Gastrocnemius medialis (tissue), 4 donors: ENCODE data around the gene LAMC3. TPM values are rescaled to one million over a fixed set of nuclear protein-coding genes. Genes with fewer than 3 reads are reported as not detected.

ENCODE experiments used
- ATAC-seq, 2 donors: fragments of 150-250 bp; one replicate each; pipeline ENCODE4 v1.9.1; 2016
- DNase-seq, 2 donors: peaks; one replicate each; pipeline ENCODE4 v3.0.0-alpha.2; 2019
- H3K27ac ChIP-seq, 4 donors: fragments of 200-600 bp; sonication (generic); 1 replicate in 1 of 4; 2 replicates in 3 of 4; pipeline ENCODE4 v1.5.1; 2016 to 2018; ENCODE audit warnings: mild to moderate bottlenecking in 2 of 4, moderate library complexity in 1 of 4
- H3K27me3 ChIP-seq, 3 donors: fragments of 200-600 bp; sonication (generic) in 2 of 3; 1 replicate in 1 of 3; 2 replicates in 2 of 3; pipeline versions ENCODE4 v1.5.1 to v1.6.0; 2016 to 2019; ENCODE audit warnings: mild to moderate bottlenecking in 1 of 3, moderate library complexity in 1 of 3
- H3K36me3 ChIP-seq, 2 donors: fragments of 200-600 bp; sonication (generic) in 1 of 2; one replicate each; pipeline ENCODE4 v1.5.1; 2017 to 2018
- H3K4me1 ChIP-seq, 2 donors: fragments of 200-600 bp; sonication (generic) in 1 of 2; one replicate each; pipeline ENCODE4 v1.5.1; 2016 to 2017; ENCODE audit warnings: mild to moderate bottlenecking in 2 of 2
- H3K4me3 ChIP-seq, 4 donors: fragments of 200-600 bp; sonication (generic) in 3 of 4; 1 replicate in 1 of 4; 2 replicates in 3 of 4; pipeline ENCODE4 v1.5.1; 2016 to 2019; ENCODE audit warnings: mild to moderate bottlenecking in 2 of 4
- H3K9me3 ChIP-seq, 3 donors: fragments of 200-600 bp; sonication (generic) in 2 of 3; 1 replicate in 1 of 3; 2 replicates in 2 of 3; pipeline ENCODE4 v1.5.1; 2016 to 2019
- CTCF ChIP-seq, 5 experiments: fragments of 450-650 bp in 3 of 5; fragments of 200-600 bp in 2 of 5; sonication (generic) in 2 of 5; IDR thresholded peaks in 4 of 5; conservative IDR thresholded peaks in 1 of 5; 1 replicate in 4 of 5; 2 replicates in 1 of 5; pipeline ENCODE4 v1.5.1; 2016 to 2019; ENCODE audit warnings: antibody characterized with exemption in 5 of 5, mild to moderate bottlenecking in 3 of 5, moderate library complexity in 3 of 5
- POLR2A ChIP-seq, 2 donors: fragments of 450-650 bp; IDR thresholded peaks; one replicate each; pipeline ENCODE4 v1.6.1; 2017; ENCODE audit warnings: antibody characterized with exemption in 2 of 2, mild to moderate bottlenecking in 2 of 2, moderate library complexity in 2 of 2
- in situ Hi-C, 4 donors: fragments of 200-750 bp; cut with MboI; loops; one replicate each; pipeline versions ENCODE4 v1.15.0 to v1.8.0; 2017; ENCODE audit warnings: low sequenced_read_pairs in 4 of 4
- intact Hi-C: fragments of 100-400 bp; cut with DNase I; formaldehyde crosslinking; loops from one replicate; pipeline ENCODE4 v1.15.1; 2023; ENCODE audit warnings: low total_unique reads
- total RNA-seq, 4 donors: library from RNA; depleted of rRNA; stranded (reverse); fragments of >200 nt; gene quantifications; one replicate each; pipeline versions ENCODE4 v1.1.0 to v1.2.3, GENCODE V29; 2016

Gene LAMC3
- total RNA-seq, 4 donors from 2014 or later: 0.07 to 1.5 (median 0.72) TPM

- H3K4me3 ChIP-seq: no peak overlapping the region
- ATAC-seq (no peak), DNase-seq (no peak)
- H3K4me1 ChIP-seq: no peaks in the 10 kb centered on the region
- H3K9me3 ChIP-seq: no peaks in the 10 kb centered on the region
- no peak for TF ChIP-seq CTCF (IDR thresholded peaks at IDR 0.05 in 4 of 5, conservative IDR thresholded peaks at IDR 0.05 in 1 of 5)
- no peak for TF ChIP-seq POLR2A (IDR thresholded peaks at IDR 0.05)
- H3K27ac ChIP-seq: no peak overlapping the region
- in situ Hi-C loops (no loop called here), intact Hi-C loops (no loop called here)
- peaks cover 0 to 4% (median 3%) of the 10 kb centered on the region in 3 donors for H3K27me3 ChIP-seq
- H3K36me3 ChIP-seq: no peaks in the 10 kb centered on the region
Observed at GRCh38 chr9:131053896-131054295, 44.9 kb downstream of the LAMC3 start.

GRCh38 chr9:131056781-131057506, 48.0 kb downstream of the LAMC3 start:
- no peaks in the 10 kb centered on the region for H3K4me1 ChIP-seq
- peaks cover 0 to 4% (median under 1%) of the 10 kb centered on the region in 3 donors for H3K27me3 ChIP-seq
- no peak overlapping the region for H3K4me3 ChIP-seq
- H3K9me3 ChIP-seq: no peaks in the 10 kb centered on the region
- TF ChIP-seq POLR2A (IDR thresholded peaks at IDR 0.05) (no peak), CTCF (IDR thresholded peaks at IDR 0.05 in 4 of 5, conservative IDR thresholded peaks at IDR 0.05 in 1 of 5) (no peak)
- ATAC-seq (no peak), DNase-seq (no peak)
- in situ Hi-C loops: no loop called here
- H3K36me3 ChIP-seq: no peaks in the 10 kb centered on the region
- no peak overlapping the region for H3K27ac ChIP-seq
- intact Hi-C loops: loop anchor here (2.0 kb wide), 1 partner anchor 278 kb away; no protein-coding TSS in a partner anchor

- no peaks in the 10 kb centered on the region for H3K4me1 ChIP-seq
- no peak for DNase-seq
- no peak overlapping the region for H3K27ac ChIP-seq
- no peaks in the 10 kb centered on the region for H3K36me3 ChIP-seq
- peaks cover 0 to 2% (median 0%) of the 10 kb centered on the region in 3 donors for H3K27me3 ChIP-seq
- H3K4me3 ChIP-seq: no peak overlapping the region
- no peak for TF ChIP-seq CTCF (IDR thresholded peaks at IDR 0.05 in 4 of 5, conservative IDR thresholded peaks at IDR 0.05 in 1 of 5)
- no peak for TF ChIP-seq POLR2A (IDR thresholded peaks at IDR 0.05)
- intact Hi-C loops (no loop called here), in situ Hi-C loops (no loop called here)
- no peak for ATAC-seq
- no peaks in the 10 kb centered on the region for H3K9me3 ChIP-seq
Observed at GRCh38 chr9:131060900-131061630, 52.1 kb downstream of the LAMC3 start.

GRCh38 chr9:131062969-131063368, 54.0 kb downstream of the LAMC3 start:
- Histone ChIP-seq H3K4me1 (no peaks in the 10 kb centered on the region), H3K27me3 (peaks cover 0 to 7% (median 0%) of the 10 kb centered on the region in 3 donors), H3K4me3 (no peak overlapping the region), H3K27ac (no peak overlapping the region), H3K9me3 (no peaks in the 10 kb centered on the region), H3K36me3 (no peaks in the 10 kb centered on the region)
- no peak for DNase-seq
- in situ Hi-C loops: no loop called here
- ATAC-seq: no peak
- no peak for TF ChIP-seq POLR2A (IDR thresholded peaks at IDR 0.05)
- intact Hi-C loops: no loop called here

GRCh38 chr9:131065599-131065998, 56.6 kb downstream of the LAMC3 start:
- H3K27me3 ChIP-seq: peaks cover 0 to 7% (median 0%) of the 10 kb centered on the region in 3 donors
- no peaks in the 10 kb centered on the region for H3K36me3 ChIP-seq
- in situ Hi-C loops: no loop called here
- H3K4me1 ChIP-seq: no peaks in the 10 kb centered on the region
- H3K27ac ChIP-seq: no peak overlapping the region
- TF ChIP-seq CTCF (IDR thresholded peaks at IDR 0.05 in 4 of 5, conservative IDR thresholded peaks at IDR 0.05 in 1 of 5): no peak
- no peak for TF ChIP-seq POLR2A (IDR thresholded peaks at IDR 0.05)
- ATAC-seq (no peak), DNase-seq (no peak)
- no peak overlapping the region for H3K4me3 ChIP-seq
- intact Hi-C loops: no loop called here
- no peaks in the 10 kb centered on the region for H3K9me3 ChIP-seq
